HG02610 (cell line): ENCODE data around the gene EFL1.

Experiments used
- ATAC-seq: cut with Tn5 transposase; IDR thresholded peaks from one replicate; pipeline ENCODE4 v1.9.1; 2021; ENCODE audit warnings: mild to moderate bottlenecking, moderate library complexity; ENCODE audit not compliant: unreplicated experiment

The EFL1 gene

DNA sequence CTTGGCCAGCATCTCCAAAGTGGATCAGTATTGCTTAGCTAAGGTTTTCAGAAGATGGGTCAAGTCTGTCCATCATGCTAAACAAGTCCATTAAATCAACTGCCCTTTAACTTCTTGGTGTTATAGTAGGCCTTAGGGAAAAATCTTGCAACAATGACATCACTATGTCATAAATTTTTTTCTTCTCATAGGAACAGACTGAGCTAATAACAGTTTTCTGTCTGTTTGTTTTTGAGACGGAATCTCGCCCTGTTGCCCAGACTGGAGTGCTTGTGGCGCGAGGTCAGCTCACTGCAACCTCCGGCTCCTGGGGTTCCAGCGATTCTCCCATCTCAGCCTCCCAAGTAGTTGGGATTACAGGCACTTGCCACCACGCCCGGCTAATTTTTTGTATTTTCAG, 94.2 kb downstream of the EFL1 start:
- no peak for ATAC-seq

DNA sequence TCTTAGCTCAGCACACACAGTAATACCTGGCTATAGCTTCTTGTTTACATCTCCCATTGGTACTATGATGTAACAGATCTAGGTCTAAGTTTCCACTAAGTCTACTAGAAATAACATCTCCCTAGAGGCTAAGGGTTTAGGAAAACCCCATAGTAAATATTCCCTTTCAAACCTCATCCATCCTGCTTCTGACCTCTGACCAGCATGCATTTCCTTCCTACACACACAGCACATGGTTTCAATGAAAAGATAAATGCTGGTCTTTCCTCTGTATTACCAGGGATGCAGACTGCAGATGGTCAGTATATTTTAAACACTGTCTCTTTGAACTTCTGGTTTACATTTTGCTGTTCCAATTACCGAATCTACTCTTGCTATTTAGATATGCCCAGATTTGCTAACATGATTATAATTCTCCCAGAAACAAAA, 96.6 kb downstream of the EFL1 start:
- ATAC-seq = peak; percentile 85

DNA sequence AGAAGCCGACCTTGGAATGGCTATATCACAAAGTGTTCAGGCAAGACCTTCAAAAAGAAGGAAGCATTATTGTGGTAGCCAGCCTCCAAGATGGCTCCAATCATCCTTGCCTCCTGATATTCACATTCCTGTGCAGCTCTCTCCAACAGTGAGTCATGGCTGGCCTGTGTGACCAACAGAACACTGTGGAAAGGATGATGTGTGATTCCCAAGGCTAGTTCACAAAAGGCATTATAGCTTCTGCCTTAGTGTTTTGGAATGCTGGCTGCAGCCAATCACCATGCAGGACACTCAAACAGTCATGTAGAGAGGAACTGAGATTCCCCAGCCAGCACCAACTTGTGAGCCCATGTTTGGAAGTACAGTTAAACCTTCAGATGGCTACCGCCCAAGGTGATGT, 102.6 kb downstream of the EFL1 start:
- no peak for ATAC-seq

DNA sequence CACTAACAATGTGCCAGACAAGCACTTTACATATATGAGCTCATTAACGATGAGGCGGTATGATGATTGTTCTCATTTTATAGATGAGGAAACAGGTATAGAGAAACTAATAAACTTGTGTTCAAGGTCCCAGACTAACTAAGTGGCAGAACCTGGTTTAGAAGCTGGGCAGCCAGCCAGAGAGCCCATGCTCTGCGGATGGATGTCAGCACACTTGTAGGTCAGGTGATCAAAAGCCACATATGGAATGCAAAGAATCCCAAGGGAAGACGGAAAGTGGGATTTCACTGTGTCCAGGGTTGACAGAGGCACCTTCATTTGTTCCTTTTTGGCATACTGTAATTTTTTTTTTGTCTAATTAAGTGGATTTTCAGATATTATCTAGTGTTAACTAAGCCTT, 103.7 kb downstream of the EFL1 start:
- no peak for ATAC-seq

DNA sequence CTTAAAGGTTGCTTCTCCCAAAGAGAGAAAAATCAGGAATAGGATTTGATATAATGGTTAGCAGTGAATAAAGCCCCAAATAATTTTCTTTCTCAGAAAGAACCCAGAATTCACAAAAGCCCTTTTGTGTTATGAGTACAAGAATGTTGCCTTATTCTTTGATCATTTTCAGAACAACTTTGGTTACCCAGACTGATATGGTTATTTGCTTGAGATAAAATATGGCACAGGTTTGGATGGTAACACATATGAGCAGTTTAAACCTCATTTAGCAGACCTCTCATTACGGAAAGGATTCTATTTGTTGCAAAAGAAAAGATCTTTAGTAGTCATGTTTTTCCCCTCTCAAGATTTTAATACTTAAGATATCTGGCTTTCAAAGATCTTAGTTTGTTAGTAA, 111.9 kb downstream of the EFL1 start:
- ATAC-seq = no peak

DNA sequence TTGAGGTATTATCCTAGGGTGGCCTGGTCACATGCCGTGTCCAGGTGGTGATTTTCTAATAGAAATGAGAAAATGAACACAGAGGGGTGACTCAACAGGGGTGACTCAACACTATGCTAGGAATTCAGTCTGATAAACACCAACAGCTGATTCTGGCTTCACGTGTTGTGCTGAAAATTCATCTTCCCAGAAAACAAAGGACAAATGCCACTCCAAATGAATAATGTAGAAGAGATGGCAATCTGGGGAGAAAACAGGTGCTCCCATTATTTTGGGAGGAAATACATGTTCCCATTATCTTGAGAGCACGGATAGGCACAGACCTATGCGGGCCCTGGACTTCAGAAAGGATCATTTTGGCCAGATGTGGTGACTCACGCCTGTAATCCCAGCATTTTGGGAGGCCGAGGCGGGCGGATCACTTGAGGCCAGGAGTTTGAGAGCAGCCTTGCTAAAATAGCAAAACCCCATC, 115.5 kb downstream of the EFL1 start:
- ATAC-seq = no peak

DNA sequence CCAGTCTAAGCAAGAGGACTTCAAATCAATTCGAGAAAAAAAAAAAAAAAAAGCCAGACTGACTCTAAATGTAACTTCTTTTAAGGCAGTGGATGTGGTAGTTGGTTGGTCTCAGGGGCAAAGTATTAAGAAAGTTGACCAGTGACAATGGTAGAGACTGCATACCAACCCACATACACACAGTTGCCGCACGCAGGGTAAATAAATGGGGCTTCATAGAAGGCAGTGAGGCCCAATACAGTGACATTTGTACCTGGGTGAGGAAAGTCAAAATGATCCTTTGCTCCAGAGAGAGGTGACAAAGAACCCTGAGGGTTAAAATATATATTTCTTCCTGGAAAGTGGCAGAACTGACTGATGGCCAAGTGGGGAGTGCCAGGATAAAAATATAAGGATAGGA, 116.0 kb downstream of the EFL1 start:
- no peak for ATAC-seq

DNA sequence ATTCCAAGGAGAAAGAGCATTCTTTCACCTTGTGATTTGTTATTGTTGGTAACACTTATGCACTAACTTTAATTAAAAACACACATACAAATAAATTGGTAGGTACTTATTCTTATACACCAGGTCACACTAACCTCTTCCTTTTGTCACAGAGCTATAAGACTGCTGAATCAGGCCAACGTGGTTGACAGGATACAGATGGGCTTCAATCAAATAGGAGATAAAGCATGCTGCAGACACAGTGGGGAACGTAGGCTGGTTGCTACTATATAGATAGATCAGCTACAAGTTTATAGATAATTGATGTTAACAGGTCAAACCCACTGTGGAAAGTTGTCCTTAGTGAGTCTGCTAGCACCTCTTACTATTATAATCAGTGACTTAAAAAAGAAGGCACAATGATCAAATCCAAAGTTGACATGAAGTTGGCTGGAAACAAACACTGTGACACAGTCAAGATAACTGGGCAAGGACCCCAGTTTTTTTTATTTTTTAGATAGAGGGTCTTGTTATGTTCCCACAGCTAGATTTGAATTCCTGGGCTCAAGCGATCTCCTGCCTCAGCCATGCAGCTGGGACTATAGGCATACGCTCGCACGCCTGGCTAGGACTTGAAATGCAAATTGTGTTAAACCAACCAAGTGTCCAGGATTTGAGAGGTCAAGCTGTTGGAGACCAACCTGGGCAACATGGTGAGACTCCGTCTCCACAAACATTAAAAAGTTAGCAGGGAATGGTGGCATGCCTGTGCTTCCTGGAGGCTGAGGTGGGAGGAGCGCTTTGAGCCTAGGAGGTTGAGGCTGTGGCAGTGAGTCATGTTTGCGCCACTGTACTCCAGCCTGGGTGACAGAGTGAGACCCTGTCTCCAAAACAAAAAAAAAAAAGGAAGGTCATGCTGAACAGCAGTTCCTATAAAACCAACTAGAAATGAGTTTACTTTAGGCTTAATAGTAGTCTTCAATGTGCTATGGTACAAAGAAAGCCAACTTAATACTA, 118.8 kb downstream of the EFL1 start:
- ATAC-seq = no peak

DNA sequence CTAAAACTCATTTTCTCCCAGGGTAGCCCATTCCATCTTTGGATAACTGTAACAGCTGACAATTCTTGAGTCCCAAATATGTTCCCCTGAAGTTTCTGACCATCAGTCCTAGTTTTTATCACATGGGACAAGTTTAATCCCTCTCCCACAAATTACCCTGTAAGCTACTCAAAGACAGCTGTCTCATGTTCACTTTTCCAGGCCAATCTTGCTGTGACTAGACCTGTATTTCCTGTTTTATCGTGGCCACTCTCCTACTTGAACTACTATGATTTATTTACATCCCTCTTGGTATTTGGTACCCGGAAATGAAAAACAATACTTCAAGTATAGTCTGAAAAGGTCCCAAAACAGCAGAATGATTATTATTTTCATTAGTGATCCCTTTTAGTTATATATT, 121.6 kb downstream of the EFL1 start:
- ATAC-seq = no peak

DNA sequence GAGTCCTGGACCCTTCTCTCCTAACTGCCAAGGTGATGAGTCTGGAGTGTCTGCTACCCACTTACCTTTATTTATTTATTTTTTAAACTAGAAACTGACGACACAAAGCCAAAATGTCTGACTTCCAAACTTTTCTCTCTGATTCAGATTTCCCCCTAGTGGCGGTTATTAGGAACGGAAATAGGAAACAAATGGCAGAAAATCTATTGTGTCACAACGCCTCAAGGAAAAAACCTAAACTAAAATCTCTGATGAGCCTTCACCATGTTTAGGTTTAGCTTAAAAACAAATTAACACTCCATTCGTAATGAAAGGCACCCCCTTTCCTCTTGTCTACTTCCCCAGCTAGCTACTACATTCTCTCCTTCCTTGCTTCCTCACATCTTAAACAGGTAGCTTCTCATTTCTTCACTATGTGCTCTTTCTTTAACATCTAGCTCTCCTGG, 122.7 kb downstream of the EFL1 start:
- ATAC-seq = no peak

DNA sequence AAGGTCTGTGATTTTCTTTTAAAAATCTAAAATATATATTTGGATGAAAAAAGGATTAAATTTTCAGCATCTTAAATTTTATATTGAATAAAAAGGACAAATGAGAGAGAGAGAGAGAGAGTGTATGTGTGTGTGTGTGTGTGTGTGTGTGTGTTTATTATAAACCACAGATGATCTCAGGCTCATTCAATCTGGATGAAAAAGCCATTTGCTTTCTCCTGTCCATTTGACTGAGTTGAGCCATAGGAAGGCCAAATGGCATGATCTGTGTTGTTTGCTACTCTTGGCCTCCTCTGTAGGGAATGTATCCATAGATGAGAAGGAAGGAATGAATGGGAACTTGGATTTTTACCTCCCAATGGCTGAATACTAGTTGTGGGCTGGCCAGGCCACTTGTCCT, 124.2 kb downstream of the EFL1 start:
- ATAC-seq = no peak

DNA sequence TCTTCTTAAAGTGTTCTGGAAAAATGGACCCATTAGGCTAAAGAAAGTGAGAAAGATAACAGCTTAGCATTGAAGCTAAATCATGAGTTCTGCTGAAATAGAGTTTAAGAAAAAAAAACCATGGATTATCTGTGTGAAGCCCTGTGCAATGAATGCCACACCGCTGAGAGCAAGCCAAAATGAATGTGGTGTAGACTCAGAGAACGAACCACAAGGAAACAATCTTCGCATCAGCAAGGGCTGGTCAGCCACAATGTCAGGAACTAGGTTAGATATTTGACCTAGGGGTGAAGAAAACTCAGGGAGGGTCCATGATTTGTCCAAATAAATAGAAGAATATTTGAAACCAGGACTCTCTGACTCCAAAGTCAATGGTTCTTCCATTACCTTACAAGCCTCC, 125.3 kb downstream of the EFL1 start:
- ATAC-seq = no peak

DNA sequence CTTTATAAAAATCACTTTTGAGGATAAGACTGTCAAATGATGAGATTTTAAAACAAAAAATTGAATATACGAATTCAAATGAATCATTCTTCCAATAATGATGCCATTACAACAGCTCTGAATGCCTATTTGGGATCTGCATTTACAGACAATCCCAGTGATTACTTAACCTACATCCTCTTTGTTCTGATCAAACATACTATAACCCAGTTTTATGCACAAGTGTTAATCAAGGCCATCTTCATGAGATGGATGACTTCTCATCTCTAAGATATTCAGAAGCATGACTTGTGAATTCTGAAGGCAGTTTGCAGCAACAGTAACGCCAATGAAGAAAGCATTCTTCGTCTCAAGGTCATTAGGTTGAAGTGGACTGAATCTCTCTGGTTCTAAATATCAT, 126.4 kb downstream of the EFL1 start:
- ATAC-seq = no peak

DNA sequence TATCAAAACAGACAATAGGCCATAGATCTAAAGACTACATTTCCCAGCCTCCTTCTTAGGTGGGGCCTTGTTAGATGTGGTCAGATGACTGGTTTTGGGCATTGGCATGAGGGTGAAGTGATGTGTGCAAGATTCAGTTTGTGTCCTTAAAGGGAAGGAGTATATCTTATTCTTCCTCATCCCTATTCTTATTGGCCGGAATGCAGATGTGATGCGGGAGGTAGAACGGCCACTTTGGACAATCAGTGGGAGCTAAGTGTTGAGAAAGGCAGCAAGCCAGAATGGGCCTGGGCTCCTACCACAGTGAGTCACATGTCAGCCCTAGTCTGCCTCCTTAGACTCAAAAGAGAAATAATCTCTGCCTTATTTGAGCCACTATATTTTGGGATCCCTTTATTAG, 126.9 kb downstream of the EFL1 start:
- no peak for ATAC-seq

DNA sequence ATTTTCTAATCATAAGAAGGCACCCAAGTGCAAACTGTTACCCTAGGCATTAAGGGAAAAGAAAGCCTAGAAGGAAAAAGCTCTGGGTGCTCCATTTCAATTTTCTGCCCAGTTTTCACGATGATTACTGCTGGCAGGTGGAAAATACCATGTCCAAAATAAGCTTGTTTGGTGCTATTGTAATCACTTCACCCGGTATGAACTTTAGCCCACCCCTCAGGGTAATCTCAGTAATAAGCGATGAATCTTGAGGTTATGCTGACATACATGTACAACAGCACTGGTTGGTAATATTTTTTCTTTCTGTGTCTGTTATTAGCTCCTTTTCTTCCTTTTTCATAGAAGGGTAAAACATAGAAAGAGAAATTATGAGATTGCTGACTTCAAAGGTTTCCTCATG, 128.1 kb downstream of the EFL1 start:
- no peak for ATAC-seq

DNA sequence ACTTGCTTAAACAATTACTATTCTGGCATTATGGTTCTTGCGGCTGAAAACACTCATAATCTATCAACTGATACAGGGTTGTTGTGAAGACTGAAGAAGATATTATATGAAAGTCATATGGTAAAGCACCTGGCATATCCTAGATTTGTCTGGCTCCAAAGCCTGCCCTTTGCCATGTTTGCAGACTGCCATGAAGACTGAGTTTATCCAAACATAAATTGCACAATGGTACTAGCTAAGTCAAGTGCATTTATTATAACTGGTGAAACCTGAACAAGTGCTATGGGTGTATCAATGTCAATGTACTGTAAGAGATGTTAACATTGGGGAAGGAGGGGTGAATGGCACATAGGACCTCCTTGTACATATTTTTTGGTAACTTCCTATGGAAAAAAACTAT, 129.3 kb downstream of the EFL1 start:
- ATAC-seq = no peak

DNA sequence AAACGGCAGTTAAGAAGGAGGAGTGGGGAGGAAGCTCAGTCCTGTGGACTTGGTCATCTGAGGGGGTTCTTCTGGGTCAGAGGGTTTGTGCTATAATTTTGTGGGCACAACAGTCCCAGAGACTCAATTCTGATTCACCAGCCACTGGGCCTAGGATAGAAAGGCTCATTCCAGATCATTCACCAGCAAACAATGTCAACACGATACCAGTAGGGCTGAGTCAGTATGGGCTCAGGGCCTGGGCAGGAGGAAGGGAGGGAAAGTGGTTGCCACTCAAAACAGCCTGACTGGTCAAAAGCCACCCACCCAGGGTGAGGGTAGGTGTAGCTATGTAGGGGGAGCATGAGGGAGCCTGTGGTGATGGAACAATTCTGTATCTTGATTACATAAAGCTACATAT, 129.8 kb downstream of the EFL1 start:
- no peak for ATAC-seq

DNA sequence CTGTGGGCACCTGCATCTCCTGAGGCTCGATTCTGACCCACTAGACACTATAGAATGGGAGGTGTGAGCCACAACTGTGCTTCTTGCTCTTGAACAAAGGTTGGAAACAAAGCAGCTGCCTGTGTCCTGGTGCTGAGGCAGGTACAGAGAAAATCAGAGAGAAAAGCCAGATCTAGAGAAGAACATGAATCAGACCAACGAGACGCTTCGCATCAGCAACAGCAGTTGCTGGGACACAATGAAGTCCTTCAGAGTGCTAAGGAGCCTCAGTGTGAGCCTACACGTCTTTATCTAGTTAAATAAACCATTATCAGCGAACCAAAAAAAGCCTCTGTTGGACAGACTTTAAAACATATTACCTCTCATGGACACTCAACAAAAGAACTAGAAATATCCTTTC, 130.4 kb downstream of the EFL1 start:
- no peak for ATAC-seq

DNA sequence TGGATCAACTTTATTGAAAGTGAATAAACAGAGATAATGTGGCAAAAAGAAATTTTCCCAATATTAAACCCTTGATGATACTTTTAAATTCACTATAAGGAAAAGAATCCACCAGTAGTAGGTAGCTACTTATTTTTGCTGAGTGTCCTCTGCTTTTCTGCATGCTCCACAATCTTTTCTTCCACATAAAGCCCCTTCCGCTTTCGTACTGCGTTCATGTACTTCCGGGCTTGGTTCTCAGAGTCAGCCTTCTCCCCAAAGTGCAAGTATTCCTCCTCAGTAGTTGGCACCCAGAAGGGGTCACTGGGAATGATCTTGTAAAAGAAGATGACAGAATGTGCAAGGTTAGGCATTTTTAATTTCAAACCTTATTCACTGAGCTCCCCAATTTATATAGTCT, 132.3 kb downstream of the EFL1 start:
- ATAC-seq = no peak

DNA sequence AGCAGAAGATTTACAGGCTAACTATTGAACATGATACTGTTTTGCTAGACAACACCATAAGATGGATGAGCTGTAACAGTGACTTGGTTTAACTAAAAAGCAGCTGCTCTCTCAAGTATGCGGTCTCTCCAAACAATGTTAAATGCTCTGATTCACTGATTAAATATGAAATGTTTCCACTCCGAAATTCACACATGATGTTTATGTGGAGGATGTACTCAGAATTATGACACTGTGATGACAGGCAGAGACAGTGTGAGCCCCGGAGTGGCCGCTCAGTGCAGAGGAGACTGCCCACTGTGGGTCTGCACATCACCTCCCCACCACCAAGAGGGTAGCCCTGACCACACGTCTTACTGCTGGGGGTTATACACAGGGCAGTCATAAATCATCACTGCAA, 132.8 kb downstream of the EFL1 start:
- no peak for ATAC-seq

DNA sequence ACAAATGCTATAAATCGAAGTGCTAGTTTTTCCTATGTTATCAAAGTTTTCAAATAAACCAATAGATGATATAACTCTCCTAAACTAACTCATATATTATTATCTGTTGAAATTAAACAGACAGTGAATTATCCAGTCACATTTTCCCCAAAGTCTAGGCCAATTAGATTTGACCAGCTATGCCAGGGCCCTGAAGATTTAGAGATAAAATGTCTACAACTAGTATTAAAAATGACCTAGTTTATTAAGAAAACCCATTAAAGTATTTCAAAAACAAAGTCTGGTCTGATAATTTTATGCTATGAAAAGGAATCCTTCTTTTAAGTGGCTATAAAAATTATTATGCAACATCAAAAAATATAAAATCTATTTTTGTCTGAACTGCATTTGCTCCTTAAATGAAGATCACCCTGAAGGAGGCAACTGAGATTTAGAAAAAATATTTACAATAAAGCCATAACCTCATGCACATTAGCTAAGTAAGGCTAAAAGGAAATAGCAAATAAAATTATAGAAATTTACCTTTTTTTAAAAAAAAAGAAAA, 133.3 kb downstream of the EFL1 start:
- no peak for ATAC-seq

DNA sequence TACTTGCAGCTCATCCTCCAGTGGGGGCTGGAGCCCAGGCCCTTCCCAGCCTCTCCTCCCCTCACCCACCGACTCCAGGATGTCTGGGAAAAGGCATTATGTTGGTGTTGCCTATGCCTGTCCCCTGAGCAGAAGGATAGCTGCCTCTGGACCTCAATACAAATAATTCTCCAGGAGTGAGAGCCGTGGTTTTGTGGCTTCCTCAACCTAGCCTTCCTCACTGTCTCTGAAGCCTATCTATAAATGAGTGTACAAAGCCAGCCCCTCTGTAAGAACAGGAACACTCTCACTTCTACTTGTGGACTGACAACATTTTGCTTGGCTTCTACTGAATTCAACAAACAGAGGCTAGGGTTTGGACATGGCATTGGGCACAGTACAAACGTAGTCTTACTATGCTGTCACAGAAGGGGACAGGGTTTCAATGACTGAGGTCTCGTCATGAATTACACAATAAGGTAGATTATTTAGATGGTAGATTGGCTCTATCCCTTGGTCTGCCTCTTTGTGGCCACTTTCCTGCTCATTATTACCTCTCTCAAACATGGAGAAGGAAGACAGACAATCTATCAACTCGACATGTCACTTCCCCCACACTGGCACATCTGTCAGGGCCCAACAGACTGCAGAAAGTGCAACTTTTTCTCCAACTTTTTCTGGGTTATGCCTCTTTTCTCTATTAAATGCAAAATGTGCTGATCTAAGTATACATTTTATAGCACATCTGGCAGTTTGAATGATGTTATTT, 134.0 kb downstream of the EFL1 start:
- peak; percentile 86 for ATAC-seq
